Body of pancreas (tissue), 4 donors: ENCODE data around the gene DYRK1A. TPM values are rescaled to one million over a fixed set of nuclear protein-coding genes. Genes with fewer than 3 reads are reported as not detected.
A peak's percentile ranks its signal among the peaks of the same experiment; 100 is the strongest.

Experiments
- ATAC-seq: fragments of 150-250 bp; one replicate; pipeline ENCODE4 v1.9.1; 2016
- DNase-seq, 4 donors: peaks; one replicate each; pipeline ENCODE4 v3.0.0-alpha.2; 2019
- H3K27ac ChIP-seq, 4 donors: fragments of 200-600 bp; sonication (generic); 1 replicate in 3 of 4; 2 replicates in 1 of 4; pipeline versions ENCODE4 v1.5.1 to v1.6.1; 2016 to 2019; ENCODE audit warnings: mild to moderate bottlenecking in 1 of 4, mixed read lengths in 1 of 4, moderate library complexity in 1 of 4
- H3K27me3 ChIP-seq, 2 donors: fragments of 200-600 bp; sonication (generic); one replicate each; pipeline ENCODE4 v1.6.0; 2016; ENCODE audit warnings: mild to moderate bottlenecking in 1 of 2
- H3K36me3 ChIP-seq, 2 donors: fragments of 200-600 bp; sonication (generic); replicated peaks in 1 of 2; 2 replicates each; pipeline ENCODE4 v1.5.1; 2016; ENCODE audit warnings: low read depth in 2 of 2; ENCODE audit not compliant: insufficient read depth in 1 of 2
- H3K4me1 ChIP-seq: fragments of 200-600 bp; sonication (generic); one replicate; pipeline ENCODE4 v1.6.0; 2016
- H3K4me3 ChIP-seq, 2 donors: fragments of 200-600 bp; sonication (generic); 1 replicate in 1 of 2; 2 replicates in 1 of 2; pipeline ENCODE4 v1.5.1; 2016 to 2019
- H3K9me3 ChIP-seq, 3 donors: fragments of 200-600 bp; sonication (generic); 1 replicate in 2 of 3; 2 replicates in 1 of 3; pipeline ENCODE4 v1.5.1; 2016
- CTCF ChIP-seq, 7 experiments: fragments of 450-650 bp in 4 of 7; fragments of 200-600 bp in 3 of 7; sonication (generic) in 3 of 7; IDR thresholded peaks; one replicate each; pipeline ENCODE4 v1.5.1; 2016 to 2019; ENCODE audit warnings: antibody characterized with exemption in 7 of 7
- POLR2A ChIP-seq, 3 donors: fragments of 450-650 bp; IDR thresholded peaks; one replicate each; pipeline ENCODE4 v1.6.1; 2016; ENCODE audit warnings: antibody characterized with exemption in 3 of 3, mild to moderate bottlenecking in 2 of 3
- WGBS, 2 donors: methylation state at CpG; one replicate each; pipeline ENCODE4 v1.1.5; 2017; 5-methylcytosine and 5-hydroxymethylcytosine counted together
- intact Hi-C: fragments of 100-400 bp; cut with DNase I; formaldehyde crosslinking; loops from one replicate; pipeline ENCODE4 v1.15.1; 2023
- total RNA-seq, 2 donors: library from RNA; depleted of rRNA; stranded (reverse); fragments of >200 nt; gene quantifications; one replicate each; pipeline ENCODE4 v1.1.0, GENCODE V29; 2016

Gene DYRK1A
- total RNA-seq, 2 donors from 2014 or later: 42.5 to 44.1 TPM

GRCh38 chr21:37530901-37531351, 164.4 kb downstream of the DYRK1A start:
- no peak overlapping the region for H3K27ac ChIP-seq
- H3K27me3 ChIP-seq: no peaks in the 10 kb centered on the region
- WGBS, 2 donors: 32 to 43% methylated on average over 12 to 13 of the region's 13 CpGs
- no peak for ATAC-seq
- intact Hi-C loops: no loop called here
- peaks cover 20% of the 10 kb centered on the region for H3K4me1 ChIP-seq
- H3K4me3 ChIP-seq: no peak overlapping the region
- no peak for TF ChIP-seq POLR2A (IDR thresholded peaks at IDR 0.05)
- TF ChIP-seq CTCF (IDR thresholded peaks at IDR 0.05): no peak
- H3K36me3 ChIP-seq: no peaks in the 10 kb centered on the region
- DNase-seq: no peak
- H3K9me3 ChIP-seq: no peaks in the 10 kb centered on the region

GRCh38 chr21:37531431-37531932, 164.9 kb downstream of the DYRK1A start:
- TF ChIP-seq POLR2A (IDR thresholded peaks at IDR 0.05): no peak
- no peak for TF ChIP-seq CTCF (IDR thresholded peaks at IDR 0.05)
- WGBS, 2 donors: 48 to 49% methylated on average over 6 to 13 of the region's 13 CpGs
- H3K36me3 ChIP-seq: no peaks in the 10 kb centered on the region
- H3K27ac ChIP-seq: no peak overlapping the region
- intact Hi-C loops: no loop called here
- H3K9me3 ChIP-seq: peaks cover 0 to 4% (median 0%) of the 10 kb centered on the region in 3 donors
- peaks cover 20% of the 10 kb centered on the region for H3K4me1 ChIP-seq
- DNase-seq (peak in 2 of 4 donors; percentile 42 to 43), ATAC-seq (peak; percentile 45)
- H3K27me3 ChIP-seq: no peaks in the 10 kb centered on the region
- H3K4me3 ChIP-seq: no peak overlapping the region

- 26 to 33% methylated on average over 14 to 20 of the region's 20 CpGs for WGBS, 2 donors
- intact Hi-C loops: no loop called here
- peak; percentile 44 for ATAC-seq
- Histone ChIP-seq H3K9me3 (peaks cover 0 to 4% (median 0%) of the 10 kb centered on the region in 3 donors), H3K4me1 (peaks cover 20% of the 10 kb centered on the region), H3K27ac (no peak overlapping the region), H3K4me3 (no peak overlapping the region), H3K36me3 (no peaks in the 10 kb centered on the region), H3K27me3 (no peaks in the 10 kb centered on the region)
- TF ChIP-seq CTCF (IDR thresholded peaks at IDR 0.05) (peak in 1 of 7 experiments; percentile 15), POLR2A (IDR thresholded peaks at IDR 0.05) (no peak)
- DNase-seq: peak in 3 of 4 donors; percentile 31 to 47 (median 33)
Observed at GRCh38 chr21:37532868-37533780, 166.6 kb downstream of the DYRK1A start.

- H3K36me3 ChIP-seq: no peaks in the 10 kb centered on the region
Observed at GRCh38 chr21:37534431-37534830, 167.9 kb downstream of the DYRK1A start.

More at GRCh38 chr21:37534431-37534830, 167.9 kb downstream of the DYRK1A start:
- WGBS, 2 donors: 59 to 65% methylated on average over 3 of the region's 3 CpGs
- no peak for ATAC-seq
- Histone ChIP-seq H3K27ac (no peak overlapping the region), H3K27me3 (no peaks in the 10 kb centered on the region), H3K4me3 (no peak overlapping the region), H3K4me1 (peaks cover 20% of the 10 kb centered on the region), H3K9me3 (peaks cover 0 to 4% (median 0%) of the 10 kb centered on the region in 3 donors)
- TF ChIP-seq CTCF (IDR thresholded peaks at IDR 0.05): no peak
- TF ChIP-seq POLR2A (IDR thresholded peaks at IDR 0.05): no peak
- DNase-seq: no peak
- intact Hi-C loops: no loop called here
